CD14-positive monocyte (primary cell): Measurements from ENCODE around the gene COQ8B. TPM values are rescaled to one million over a fixed set of nuclear protein-coding genes. Genes with fewer than 3 reads are reported as not detected.
A peak's percentile ranks its signal among the peaks of the same experiment; 100 is the strongest.

Source experiments
- DNase-seq, 3 donors: peaks; one replicate each; pipeline ENCODE4 v3.0.0-alpha.2; 2011 to 2022
- H2AFZ ChIP-seq: 2 replicates; pipeline ENCODE4 v1.6.0; 2012; ENCODE audit warnings: mild to moderate bottlenecking, low read depth, low read length, inconsistent platforms; ENCODE audit not compliant: insufficient read depth, poor library complexity, severe bottlenecking
- H3K27ac ChIP-seq, 2 donors: 1 replicate in 1 of 2; 2 replicates in 1 of 2; pipeline ENCODE4 v1.5.1; 2012 to 2013; ENCODE audit warnings: low read length in 2 of 2, control low read depth in 1 of 2, inconsistent platforms in 1 of 2, low read depth in 1 of 2, mild to moderate bottlenecking in 1 of 2
- H3K27me3 ChIP-seq, 2 donors: one replicate each; pipeline versions ENCODE4 v1.6.0 to v1.6.1; 2011 to 2013; ENCODE audit warnings: low read length in 2 of 2; ENCODE audit not compliant: control insufficient read depth in 2 of 2, insufficient read depth in 2 of 2
- H3K36me3 ChIP-seq, 2 donors: replicated peaks in 1 of 2; 1 replicate in 1 of 2; 2 replicates in 1 of 2; pipeline versions ENCODE4 v1.5.1 to v1.6.1; 2012 to 2013; ENCODE audit warnings: low read length in 2 of 2, control low read depth in 1 of 2, inconsistent platforms in 1 of 2, mild to moderate bottlenecking in 1 of 2; ENCODE audit not compliant: insufficient read depth in 2 of 2, control insufficient read depth in 1 of 2
- H3K4me1 ChIP-seq, 2 donors: 1 replicate in 1 of 2; 2 replicates in 1 of 2; pipeline versions ENCODE4 v1.5.1 to v1.6.1; 2012 to 2013; ENCODE audit warnings: low read length in 2 of 2, control low read depth in 1 of 2, inconsistent platforms in 1 of 2, mild to moderate bottlenecking in 1 of 2, moderate library complexity in 1 of 2; ENCODE audit not compliant: insufficient read depth in 2 of 2, control insufficient read depth in 1 of 2
- H3K4me2 ChIP-seq: replicated peaks from 2 replicates; pipeline ENCODE3; 2012; ENCODE audit warnings: low read length, moderate library complexity, mild to moderate bottlenecking; ENCODE audit not compliant: poor library complexity, severe bottlenecking; ENCODE audit errors: extremely low read depth
- H3K4me3 ChIP-seq, 3 experiments: fragments of 200-600 bp in 1 of 3; sonication (generic) in 1 of 3; replicated peaks in 1 of 3; 1 replicate in 2 of 3; 2 replicates in 1 of 3; pipeline ENCODE4 v1.5.1; 2011 to 2013; ENCODE audit warnings: low read length in 3 of 3, mild to moderate bottlenecking in 3 of 3, control low read depth in 2 of 3, low read depth in 2 of 3, inconsistent platforms in 1 of 3, moderate library complexity in 1 of 3
- H3K79me2 ChIP-seq: 2 replicates; pipeline ENCODE4 v1.6.0; 2012; ENCODE audit warnings: mild to moderate bottlenecking, control low read depth, inconsistent platforms, low read length, moderate library complexity; ENCODE audit not compliant: insufficient read depth
- H3K9ac ChIP-seq: 2 replicates; pipeline ENCODE4 v1.6.0; 2017; ENCODE audit warnings: low read length, mild to moderate bottlenecking; ENCODE audit not compliant: insufficient read depth, poor library complexity, severe bottlenecking
- H3K9me3 ChIP-seq, 2 donors: replicated peaks in 1 of 2; 1 replicate in 1 of 2; 2 replicates in 1 of 2; pipeline versions ENCODE4 v1.5.1 to v1.6.1; 2012 to 2013; ENCODE audit warnings: low read length in 2 of 2, control low read depth in 1 of 2; ENCODE audit not compliant: control insufficient read depth in 1 of 2, insufficient read depth in 1 of 2
- H4K20me1 ChIP-seq: 2 replicates; pipeline ENCODE4 v1.6.0; 2012; ENCODE audit warnings: mild to moderate bottlenecking, low read length, control low read depth, moderate library complexity; ENCODE audit not compliant: insufficient read depth
- H3K27ac Mint-ChIP-seq, 7 donors: one replicate each; pipeline ENCODE4 v1.8.0; 2020; ENCODE audit warnings: mild to moderate bottlenecking in 7 of 7, mixed read lengths in 7 of 7, moderate library complexity in 6 of 7, inconsistent platforms in 2 of 7
- H3K27me3 Mint-ChIP-seq, 3 donors: one replicate each; pipeline ENCODE4 v1.8.0; 2021 to 2022; ENCODE audit warnings: low read depth in 3 of 3, mild to moderate bottlenecking in 3 of 3, mixed read lengths in 3 of 3, moderate library complexity in 3 of 3, inconsistent platforms in 1 of 3
- H3K36me3 Mint-ChIP-seq, 2 donors: one replicate each; pipeline ENCODE4 v1.8.0; 2020; ENCODE audit warnings: mixed read lengths in 2 of 2, inconsistent platforms in 1 of 2, mild to moderate bottlenecking in 1 of 2
- H3K4me1 Mint-ChIP-seq: one replicate; pipeline ENCODE4 v1.8.0; 2020; ENCODE audit warnings: mild to moderate bottlenecking, mixed read lengths
- H3K4me3 Mint-ChIP-seq, 2 donors: one replicate each; pipeline ENCODE4 v1.8.0; 2020; ENCODE audit warnings: mild to moderate bottlenecking in 2 of 2, mixed read lengths in 2 of 2, moderate library complexity in 1 of 2
- H3K9me3 Mint-ChIP-seq, 7 donors: one replicate each; pipeline ENCODE4 v1.8.0; 2020 to 2022; ENCODE audit warnings: mixed read lengths in 7 of 7, mild to moderate bottlenecking in 6 of 7, moderate library complexity in 6 of 7, inconsistent platforms in 2 of 7
- WGBS: methylation state at CpG from one replicate; pipeline ENCODE4 v1.1.5; 2013; ENCODE audit warnings: missing lambda C conversion rate; ENCODE audit not compliant: insufficient coverage; 5-methylcytosine and 5-hydroxymethylcytosine counted together
- intact Hi-C, 2 donors: fragments of 100-400 bp; cut with micrococcal nuclease; formaldehyde crosslinking; loops; one replicate each; pipeline versions ENCODE4 v1.15.0 to v1.15.1; 2023
- polyA plus RNA-seq, 3 donors: library from polyadenylated mRNA; depleted of rRNA in 1 of 3; unstranded in 2 of 3; stranded (reverse) in 1 of 3; fragments of 300-500 nt in 2 of 3; fragments of >200 nt in 1 of 3; fragmentation: Illumina TruSeq in 2 of 3; gene quantifications; 1 replicate in 2 of 3; 2 replicates in 1 of 3; pipeline ENCODE4 v1.2.3, GENCODE V29; 2012 to 2021
- TF ChIP-seq, protein P1 (sequence below): fragments of 200-600 bp; IDR thresholded peaks from one replicate; pipeline ENCODE4 v1.8.0; 2022; ENCODE audit warnings: antibody characterized with exemption, mild to moderate bottlenecking

COQ8B gene
- polyA plus RNA-seq, 3 donors = 16.0 to 44.0 (median 23.4) TPM

GRCh38 chr19:40742477-40742876 is 25.8 kb upstream of the COQ8B start:
- intact Hi-C loops = no loop called here
- Histone ChIP-seq H3K4me1 (peaks cover 0 to under 1% of the 10 kb centered on the region in 2 donors), H3K9me3 (no peaks in the 10 kb centered on the region), H3K4me2 (no peak overlapping the region), H4K20me1 (no peaks in the 10 kb centered on the region), H3K36me3 (peaks cover 34 to 38% of the 10 kb centered on the region in 2 donors), H2AFZ (no peak overlapping the region), H3K79me2 (peaks cover 5% of the 10 kb centered on the region), H3K9ac (no peak overlapping the region), H3K27me3 (no peaks in the 10 kb centered on the region), H3K4me3 (no peak overlapping the region), H3K27ac (peak overlapping the region in 1 of 2 donors; percentile 36)
- TF ChIP-seq, protein P1, sequence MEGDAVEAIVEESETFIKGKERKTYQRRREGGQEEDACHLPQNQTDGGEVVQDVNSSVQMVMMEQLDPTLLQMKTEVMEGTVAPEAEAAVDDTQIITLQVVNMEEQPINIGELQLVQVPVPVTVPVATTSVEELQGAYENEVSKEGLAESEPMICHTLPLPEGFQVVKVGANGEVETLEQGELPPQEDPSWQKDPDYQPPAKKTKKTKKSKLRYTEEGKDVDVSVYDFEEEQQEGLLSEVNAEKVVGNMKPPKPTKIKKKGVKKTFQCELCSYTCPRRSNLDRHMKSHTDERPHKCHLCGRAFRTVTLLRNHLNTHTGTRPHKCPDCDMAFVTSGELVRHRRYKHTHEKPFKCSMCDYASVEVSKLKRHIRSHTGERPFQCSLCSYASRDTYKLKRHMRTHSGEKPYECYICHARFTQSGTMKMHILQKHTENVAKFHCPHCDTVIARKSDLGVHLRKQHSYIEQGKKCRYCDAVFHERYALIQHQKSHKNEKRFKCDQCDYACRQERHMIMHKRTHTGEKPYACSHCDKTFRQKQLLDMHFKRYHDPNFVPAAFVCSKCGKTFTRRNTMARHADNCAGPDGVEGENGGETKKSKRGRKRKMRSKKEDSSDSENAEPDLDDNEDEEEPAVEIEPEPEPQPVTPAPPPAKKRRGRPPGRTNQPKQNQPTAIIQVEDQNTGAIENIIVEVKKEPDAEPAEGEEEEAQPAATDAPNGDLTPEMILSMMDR = no peak
- no peak for DNase-seq
- peaks cover 0 to 3% (median 0%) of the 10 kb centered on the region in 7 donors for H3K9me3 Mint-ChIP-seq
- peak overlapping the region in 1 of 7 donors; percentile 8 for H3K27ac Mint-ChIP-seq
- H3K4me3 Mint-ChIP-seq = no peak overlapping the region
- WGBS = 98% methylated on average over 16 of the region's 17 CpGs
- peaks cover 6% of the 10 kb centered on the region for H3K4me1 Mint-ChIP-seq
- peaks cover 32 to 49% of the 10 kb centered on the region in 2 donors for H3K36me3 Mint-ChIP-seq
- H3K27me3 Mint-ChIP-seq = peaks cover 0 to 1% (median 0%) of the 10 kb centered on the region in 3 donors

DNA sequence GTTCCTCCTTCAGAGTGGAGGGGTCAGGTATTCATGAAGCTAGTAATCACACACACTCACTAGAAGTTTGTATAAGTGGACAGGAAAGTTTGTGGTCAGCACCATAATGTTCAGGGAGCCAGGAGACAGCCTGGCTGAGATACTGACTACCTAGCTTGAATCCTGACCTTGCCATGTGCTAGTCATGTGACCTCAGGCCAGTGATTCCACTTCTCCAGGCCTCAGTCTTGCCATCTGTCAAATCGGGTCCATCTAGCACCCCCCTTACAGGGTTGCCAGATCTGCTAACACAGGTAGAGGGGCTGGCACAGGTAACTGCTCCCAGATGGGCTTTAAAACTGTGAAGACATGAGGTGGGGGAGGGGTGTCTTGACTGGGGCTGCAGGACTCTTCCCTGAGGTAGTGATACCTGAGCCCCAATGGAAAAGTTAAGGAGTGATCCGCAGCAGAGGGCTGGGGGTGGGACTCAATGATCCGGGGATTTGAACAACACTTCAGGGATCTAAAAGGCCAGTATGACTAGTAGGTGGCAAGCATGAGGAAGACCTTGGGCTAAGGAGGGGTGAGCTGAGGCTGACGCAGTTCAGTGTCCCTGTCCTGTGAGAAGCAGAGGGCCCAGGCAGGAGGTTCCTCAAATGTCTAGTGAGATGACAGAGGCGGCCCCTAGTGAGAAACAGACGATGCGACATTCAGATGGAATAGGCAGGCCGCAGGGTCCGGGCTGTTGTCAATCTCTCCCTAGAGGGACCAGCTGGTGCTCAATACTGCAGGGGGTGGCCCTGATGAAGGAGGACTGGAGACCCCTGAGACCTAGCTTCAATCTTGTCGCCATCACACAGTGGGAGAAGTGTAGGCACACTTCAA is 25.1 kb upstream of the COQ8B start:
- H3K4me2 ChIP-seq = no peak overlapping the region
- no peak overlapping the region for H3K9ac ChIP-seq
- peaks cover 0 to 3% (median 0%) of the 10 kb centered on the region in 7 donors for H3K9me3 Mint-ChIP-seq

More for the DNA sequence above, 25.1 kb upstream of the COQ8B start:
- no peaks in the 10 kb centered on the region for H3K27me3 ChIP-seq
- peaks cover under 1% of the 10 kb centered on the region for H3K79me2 ChIP-seq
- H3K9me3 ChIP-seq = no peaks in the 10 kb centered on the region
- Mint-ChIP-seq H3K4me1 (peaks cover 6% of the 10 kb centered on the region), H3K36me3 (peaks cover 39 to 56% of the 10 kb centered on the region in 2 donors), H3K4me3 (no peak overlapping the region), H3K27ac (peak overlapping the region; percentile 5 to 77 (median 46)), H3K27me3 (peaks cover 0 to 1% (median 0%) of the 10 kb centered on the region in 3 donors)
- TF ChIP-seq, protein P1 = no peak
- 75% methylated on average over 10 of the region's 10 CpGs for WGBS
- H3K27ac ChIP-seq = peak overlapping the region in 1 of 2 donors; percentile 36
- H3K4me3 ChIP-seq = no peak overlapping the region
- no peak overlapping the region for H2AFZ ChIP-seq
- no peaks in the 10 kb centered on the region for H3K4me1 ChIP-seq
- no peaks in the 10 kb centered on the region for H4K20me1 ChIP-seq
- intact Hi-C loops = no loop called here
- peaks cover 41 to 46% of the 10 kb centered on the region in 2 donors for H3K36me3 ChIP-seq
- peak in 1 of 3 donors; percentile 29 for DNase-seq
